Gastroesophageal sphincter (tissue), 4 donors: ENCODE results near the gene PRDM2. TPM values are rescaled to one million over a fixed set of nuclear protein-coding genes. Genes with fewer than 3 reads are reported as not detected.

Experiments used
- ATAC-seq: fragments of 150-250 bp; one replicate; pipeline ENCODE4 v1.9.1; 2016; ENCODE audit warnings: mild to moderate bottlenecking, moderate library complexity
- H3K27ac ChIP-seq, 4 donors: fragments of 200-600 bp; sonication (generic) in 3 of 4; 1 replicate in 3 of 4; 2 replicates in 1 of 4; pipeline ENCODE4 v1.5.1; 2016 to 2019
- H3K27me3 ChIP-seq: fragments of 200-600 bp; sonication (generic); one replicate; pipeline ENCODE4 v1.5.1; 2019
- H3K36me3 ChIP-seq, 2 donors: fragments of 200-600 bp; sonication (generic); one replicate each; pipeline ENCODE4 v1.5.1; 2019; ENCODE audit warnings: control low read depth in 1 of 2
- H3K4me1 ChIP-seq, 3 donors: fragments of 200-600 bp; sonication (generic); 1 replicate in 2 of 3; 2 replicates in 1 of 3; pipeline ENCODE4 v1.5.1; 2016 to 2019; ENCODE audit warnings: control low read depth in 2 of 3
- H3K4me3 ChIP-seq, 2 donors: fragments of 200-600 bp; sonication (generic); one replicate each; pipeline ENCODE4 v1.5.1; 2019; ENCODE audit warnings: mild to moderate bottlenecking in 1 of 2, moderate library complexity in 1 of 2
- H3K9me3 ChIP-seq, 3 donors: fragments of 200-600 bp; sonication (generic); one replicate each; pipeline ENCODE4 v1.5.1; 2017 to 2019; ENCODE audit warnings: control low read depth in 2 of 3
- EP300 ChIP-seq: sonication (generic); formaldehyde crosslinking; IDR thresholded peaks from one replicate; pipeline ENCODE4 v1.6.1; 2017; ENCODE audit warnings: antibody characterized with exemption, mild to moderate bottlenecking
- POLR2A ChIP-seq, 2 donors: fragments of 450-650 bp; IDR thresholded peaks; one replicate each; pipeline ENCODE4 v1.6.1; 2017; ENCODE audit warnings: antibody characterized with exemption in 2 of 2, mild to moderate bottlenecking in 2 of 2, moderate library complexity in 1 of 2
- POLR2AphosphoS5 ChIP-seq: sonication (generic); formaldehyde crosslinking; IDR thresholded peaks from one replicate; pipeline ENCODE4 v1.6.1; 2017; ENCODE audit warnings: antibody characterized with exemption
- WGBS, 2 donors: methylation state at CpG; one replicate each; pipeline ENCODE4 v1.1.5; 2018; ENCODE audit warnings: low coverage in 1 of 2; 5-methylcytosine and 5-hydroxymethylcytosine counted together
- total RNA-seq, 4 donors: library from RNA; depleted of rRNA; stranded (reverse); fragments of >200 nt; gene quantifications; one replicate each; pipeline ENCODE4 v1.1.0, GENCODE V29; 2016
- TF ChIP-seq, protein P1 (sequence below), 4 experiments: fragments of 200-600 bp in 2 of 4; fragments of 450-650 bp in 2 of 4; sonication (generic) in 1 of 4; IDR thresholded peaks; one replicate each; pipeline ENCODE4 v1.5.1; 2017 to 2019; ENCODE audit warnings: antibody characterized with exemption in 4 of 4, mild to moderate bottlenecking in 2 of 4, moderate library complexity in 2 of 4

The PRDM2 gene
- total RNA-seq, 4 donors from 2014 or later = 23.7 to 55.6 (median 43.0) TPM

- peak overlapping the region in 1 of 4 donors; percentile 56 for H3K27ac ChIP-seq
- peaks cover 0 to 6% (median 0%) of the 10 kb centered on the region in 3 donors for H3K4me1 ChIP-seq
- peak; percentile 61 for ATAC-seq
- no peak overlapping the region for H3K4me3 ChIP-seq
- no peaks in the 10 kb centered on the region for H3K27me3 ChIP-seq
- H3K9me3 ChIP-seq = no peaks in the 10 kb centered on the region
- whole genome bisulfite sequencing, 2 donors = 44 to 51% methylated on average over 3 to 4 of the region's 4 CpGs
- no peaks in the 10 kb centered on the region for H3K36me3 ChIP-seq
- TF ChIP-seq, protein P1, sequence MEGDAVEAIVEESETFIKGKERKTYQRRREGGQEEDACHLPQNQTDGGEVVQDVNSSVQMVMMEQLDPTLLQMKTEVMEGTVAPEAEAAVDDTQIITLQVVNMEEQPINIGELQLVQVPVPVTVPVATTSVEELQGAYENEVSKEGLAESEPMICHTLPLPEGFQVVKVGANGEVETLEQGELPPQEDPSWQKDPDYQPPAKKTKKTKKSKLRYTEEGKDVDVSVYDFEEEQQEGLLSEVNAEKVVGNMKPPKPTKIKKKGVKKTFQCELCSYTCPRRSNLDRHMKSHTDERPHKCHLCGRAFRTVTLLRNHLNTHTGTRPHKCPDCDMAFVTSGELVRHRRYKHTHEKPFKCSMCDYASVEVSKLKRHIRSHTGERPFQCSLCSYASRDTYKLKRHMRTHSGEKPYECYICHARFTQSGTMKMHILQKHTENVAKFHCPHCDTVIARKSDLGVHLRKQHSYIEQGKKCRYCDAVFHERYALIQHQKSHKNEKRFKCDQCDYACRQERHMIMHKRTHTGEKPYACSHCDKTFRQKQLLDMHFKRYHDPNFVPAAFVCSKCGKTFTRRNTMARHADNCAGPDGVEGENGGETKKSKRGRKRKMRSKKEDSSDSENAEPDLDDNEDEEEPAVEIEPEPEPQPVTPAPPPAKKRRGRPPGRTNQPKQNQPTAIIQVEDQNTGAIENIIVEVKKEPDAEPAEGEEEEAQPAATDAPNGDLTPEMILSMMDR (IDR thresholded peaks at IDR 0.05) = no peak
- TF ChIP-seq POLR2A (IDR thresholded peaks at IDR 0.05) = no peak
- TF ChIP-seq EP300 = no peak
- TF ChIP-seq POLR2AphosphoS5 = no peak
These were observed 37.5 kb upstream of the PRDM2 start for GRCh38 chr1:13662493-13662892.

DNA sequence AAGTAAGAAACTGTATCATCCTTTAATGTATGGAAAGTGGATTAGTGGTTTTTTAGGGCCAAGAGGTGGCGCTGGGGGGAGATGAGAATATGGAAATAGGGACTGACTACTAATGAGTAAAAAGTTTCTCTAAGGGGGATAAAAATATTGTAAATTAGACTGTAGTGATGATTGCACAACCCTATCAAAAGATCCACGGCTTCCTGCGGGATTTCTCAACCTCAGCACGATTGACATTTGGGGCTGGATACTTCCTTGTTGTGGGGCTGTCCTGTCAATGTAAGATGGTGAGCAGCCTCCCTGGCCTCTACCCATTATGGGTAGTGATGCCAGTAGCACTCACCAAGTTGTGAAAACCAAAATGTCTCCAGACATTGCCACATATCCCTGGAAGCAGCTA lies 36.0 kb upstream of the PRDM2 start:
- H3K4me3 ChIP-seq = no peak overlapping the region
- no peak for ATAC-seq
- no peak for TF ChIP-seq POLR2AphosphoS5
- no peak for TF ChIP-seq EP300
- no peak for TF ChIP-seq POLR2A (IDR thresholded peaks at IDR 0.05)
- TF ChIP-seq, protein P1 (IDR thresholded peaks at IDR 0.05) = no peak
- H3K36me3 ChIP-seq = no peaks in the 10 kb centered on the region
- WGBS, 2 donors = 69 to 84% methylated on average over 2 to 4 of the region's 4 CpGs
- H3K9me3 ChIP-seq = no peaks in the 10 kb centered on the region
- H3K27me3 ChIP-seq = no peaks in the 10 kb centered on the region
- peaks cover 0 to 6% (median 0%) of the 10 kb centered on the region in 3 donors for H3K4me1 ChIP-seq
- H3K27ac ChIP-seq = no peak overlapping the region

DNA sequence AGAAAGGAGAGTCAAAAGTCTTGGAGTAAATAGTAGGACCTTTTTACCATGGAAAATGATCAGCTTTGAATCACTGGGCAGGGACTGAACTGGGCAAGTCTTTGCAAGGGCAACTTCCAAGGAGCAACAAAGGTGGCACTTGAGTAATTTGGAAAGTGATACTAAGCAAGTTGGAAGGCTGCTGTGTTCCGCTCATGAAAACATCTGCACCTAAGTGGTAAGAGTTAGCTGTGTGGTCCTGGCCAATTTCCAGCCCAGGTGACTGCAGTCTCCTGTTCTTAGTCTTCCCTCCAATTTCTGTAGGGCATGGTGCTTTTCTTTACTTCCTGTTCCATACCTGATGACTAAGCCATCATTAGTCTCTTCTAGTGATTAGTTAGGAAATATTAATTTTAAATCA lies 35.5 kb upstream of the PRDM2 start:
- no peak overlapping the region for H3K4me3 ChIP-seq
- H3K9me3 ChIP-seq = no peaks in the 10 kb centered on the region
- no peak overlapping the region for H3K27ac ChIP-seq
- no peaks in the 10 kb centered on the region for H3K36me3 ChIP-seq
- TF ChIP-seq EP300 = no peak
- no peak for TF ChIP-seq POLR2A (IDR thresholded peaks at IDR 0.05)
- TF ChIP-seq, protein P1 (IDR thresholded peaks at IDR 0.05) = no peak
- TF ChIP-seq POLR2AphosphoS5 = no peak
- ATAC-seq = no peak
- no peaks in the 10 kb centered on the region for H3K27me3 ChIP-seq
- H3K4me1 ChIP-seq = peaks cover 0 to 6% (median 0%) of the 10 kb centered on the region in 3 donors
- WGBS, 2 donors = no CpG with 5 or more reads among the region's 1 CpG

DNA sequence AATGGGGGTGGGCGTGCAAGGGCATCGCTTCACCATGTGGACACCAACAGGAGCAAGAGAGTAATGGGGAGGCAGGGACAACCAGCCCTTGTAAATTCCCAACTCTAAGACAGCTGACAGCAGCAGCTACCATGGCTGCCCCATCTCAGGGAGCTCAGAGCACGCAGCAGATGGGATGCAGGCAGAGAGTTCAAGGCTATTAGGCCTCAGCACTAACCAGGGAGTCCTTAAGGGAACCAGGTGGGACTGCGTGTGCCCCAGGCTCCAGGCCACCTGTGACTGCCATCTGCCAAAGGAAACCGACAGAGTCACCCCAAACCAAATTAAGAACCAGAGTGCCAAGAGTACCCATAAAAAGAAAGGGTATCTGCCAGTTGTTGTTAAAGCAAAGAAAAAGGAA lies 33.7 kb upstream of the PRDM2 start:
- peaks cover 0 to 6% (median 0%) of the 10 kb centered on the region in 3 donors for H3K4me1 ChIP-seq
- ATAC-seq = no peak
- TF ChIP-seq, protein P1 (IDR thresholded peaks at IDR 0.05) = no peak
- TF ChIP-seq EP300 = no peak
- no peak for TF ChIP-seq POLR2AphosphoS5
- no peak for TF ChIP-seq POLR2A (IDR thresholded peaks at IDR 0.05)
- WGBS, 2 donors = 80 to 100% methylated on average over 1 of the region's 5 CpGs
- no peaks in the 10 kb centered on the region for H3K9me3 ChIP-seq
- no peaks in the 10 kb centered on the region for H3K36me3 ChIP-seq
- H3K4me3 ChIP-seq = no peak overlapping the region
- no peak overlapping the region for H3K27ac ChIP-seq
- no peaks in the 10 kb centered on the region for H3K27me3 ChIP-seq

DNA sequence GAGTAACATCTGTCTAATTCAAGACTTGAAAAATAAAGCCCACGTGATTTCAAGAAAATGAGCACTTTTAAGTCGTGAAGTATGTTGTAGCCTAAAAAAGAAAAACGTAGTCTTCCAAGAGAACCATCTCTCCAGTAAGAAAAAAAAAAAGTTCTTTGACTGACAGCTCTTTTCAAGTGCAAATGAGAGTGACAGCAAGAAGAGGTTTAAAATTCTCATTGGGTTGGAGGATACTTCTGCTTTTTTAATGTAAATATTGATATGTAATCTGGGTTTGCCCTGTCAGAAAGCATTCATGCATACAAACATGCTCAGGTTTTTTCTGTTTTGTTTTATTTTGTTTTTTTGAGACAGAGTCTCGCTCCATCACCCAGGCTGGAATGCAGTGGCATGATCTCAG lies 32.3 kb upstream of the PRDM2 start:
- Histone ChIP-seq H3K9me3 (no peaks in the 10 kb centered on the region), H3K27ac (no peak overlapping the region), H3K4me3 (no peak overlapping the region), H3K36me3 (no peaks in the 10 kb centered on the region), H3K4me1 (peaks cover 0 to 6% (median 0%) of the 10 kb centered on the region in 3 donors), H3K27me3 (no peaks in the 10 kb centered on the region)
- WGBS, 2 donors = 63 to 66% methylated on average over 2 to 4 of the region's 4 CpGs
- ATAC-seq = no peak
- TF ChIP-seq EP300 (no peak), POLR2A (IDR thresholded peaks at IDR 0.05) (no peak), POLR2AphosphoS5 (no peak)
- TF ChIP-seq, protein P1 (IDR thresholded peaks at IDR 0.05) = no peak
